Stimulated activated naive CD4-positive, alpha-beta T cell treated with Interleukin-2 at 50 U/mL for 16 hours (primary cell): Measurements from ENCODE around the gene ZNF512B.
"Not testable (repeated sequence)": the region's sequence is repeated elsewhere in the genome, so short reads cannot be mapped to it uniquely, and the experiment has no call there.

Experiments
- DNase-seq: peaks from one replicate; lab custom pipeline; 2025; lab: John Stamatoyannopoulos, UW

ZNF512B gene

GRCh38 chr20:63962426-63963347 is 7.0 kb downstream of the ZNF512B start:
- no peak for DNase-seq

DNA sequence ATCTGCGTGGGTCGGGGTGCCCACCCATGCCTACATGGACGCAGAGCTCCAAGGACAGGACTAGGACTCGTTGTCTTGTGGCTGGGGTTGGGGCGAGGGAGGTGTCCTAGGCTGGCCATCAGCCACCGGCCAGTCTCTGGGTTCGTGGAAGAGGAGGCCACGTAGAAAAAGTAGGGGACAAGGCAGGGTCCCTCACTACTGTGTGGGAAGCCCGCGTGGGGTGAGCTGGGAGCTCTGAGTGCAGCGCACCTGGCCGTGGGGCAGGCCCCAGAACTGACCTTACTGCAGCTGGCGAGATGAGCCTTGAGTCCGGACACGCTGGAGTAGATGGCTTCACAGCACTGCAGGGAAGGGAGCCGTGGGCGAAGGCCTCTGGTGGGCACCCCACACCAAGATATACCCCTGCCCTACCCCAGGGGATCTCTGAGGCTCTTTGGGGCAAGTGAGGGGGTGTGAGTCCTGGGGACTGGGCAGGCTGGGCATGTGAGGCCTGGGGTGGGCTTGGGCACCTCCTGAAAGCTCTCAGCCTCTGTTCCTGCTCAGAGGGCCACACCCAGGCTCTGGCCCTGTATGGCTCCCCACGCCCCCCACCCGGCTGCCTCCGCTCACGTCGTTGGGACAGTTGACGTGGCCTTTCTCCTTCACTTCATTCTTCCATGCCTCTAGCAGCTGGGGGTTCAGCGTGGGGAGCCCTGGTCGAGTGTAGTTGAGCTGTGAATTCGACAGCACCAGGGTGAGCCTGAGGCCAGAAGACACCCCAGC is 7.9 kb downstream of the ZNF512B start:
- no peak for DNase-seq

GRCh38 chr20:63960654-63961621 is 8.8 kb downstream of the ZNF512B start:
- DNase-seq, result not testable (repeated sequence)

- no peak for DNase-seq
These were observed 10.0 kb downstream of the ZNF512B start for GRCh38 chr20:63959699-63960075.

GRCh38 chr20:63958964-63959698 is 10.6 kb downstream of the ZNF512B start:
- no peak for DNase-seq

GRCh38 chr20:63958471-63958870 is 11.3 kb downstream of the ZNF512B start:
- no peak for DNase-seq

DNA sequence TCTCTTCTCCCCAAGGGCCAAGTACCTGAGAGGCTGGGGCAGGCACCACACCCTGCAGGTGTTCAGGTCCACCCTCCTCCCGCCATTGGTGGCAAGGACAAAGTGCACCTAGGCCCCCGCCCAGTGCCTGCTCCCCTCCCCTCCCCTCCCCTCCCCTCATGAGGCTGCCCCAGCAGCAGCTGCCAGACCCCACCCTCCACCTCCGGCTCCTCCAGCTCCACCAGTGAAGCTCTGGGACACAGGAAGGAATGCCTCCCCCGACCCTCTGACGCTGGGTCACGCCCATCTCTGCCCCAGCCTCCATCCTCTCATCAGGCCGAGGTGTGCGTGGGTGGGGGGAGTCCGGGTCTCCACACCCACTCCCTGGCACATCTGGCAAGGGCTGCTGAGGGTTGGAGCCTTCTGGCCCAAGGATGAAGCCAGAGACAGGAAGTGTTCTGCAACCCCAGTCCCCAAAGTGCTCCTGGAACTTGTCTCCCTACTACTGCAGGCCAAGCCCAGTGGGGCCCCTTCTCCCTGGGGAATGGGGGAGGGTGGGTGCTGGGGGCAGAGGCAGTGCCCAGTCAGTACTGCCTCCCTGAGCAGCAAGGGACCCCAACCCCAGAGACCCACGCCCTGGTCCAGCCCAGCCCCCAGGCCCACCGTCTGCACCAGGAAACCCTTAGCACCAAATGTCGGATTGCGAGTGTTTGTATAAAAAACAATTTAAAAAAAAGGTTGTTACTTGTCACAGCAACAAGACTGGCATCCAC is 11.9 kb downstream of the ZNF512B start:
- DNase-seq, result peak; percentile 27

DNA sequence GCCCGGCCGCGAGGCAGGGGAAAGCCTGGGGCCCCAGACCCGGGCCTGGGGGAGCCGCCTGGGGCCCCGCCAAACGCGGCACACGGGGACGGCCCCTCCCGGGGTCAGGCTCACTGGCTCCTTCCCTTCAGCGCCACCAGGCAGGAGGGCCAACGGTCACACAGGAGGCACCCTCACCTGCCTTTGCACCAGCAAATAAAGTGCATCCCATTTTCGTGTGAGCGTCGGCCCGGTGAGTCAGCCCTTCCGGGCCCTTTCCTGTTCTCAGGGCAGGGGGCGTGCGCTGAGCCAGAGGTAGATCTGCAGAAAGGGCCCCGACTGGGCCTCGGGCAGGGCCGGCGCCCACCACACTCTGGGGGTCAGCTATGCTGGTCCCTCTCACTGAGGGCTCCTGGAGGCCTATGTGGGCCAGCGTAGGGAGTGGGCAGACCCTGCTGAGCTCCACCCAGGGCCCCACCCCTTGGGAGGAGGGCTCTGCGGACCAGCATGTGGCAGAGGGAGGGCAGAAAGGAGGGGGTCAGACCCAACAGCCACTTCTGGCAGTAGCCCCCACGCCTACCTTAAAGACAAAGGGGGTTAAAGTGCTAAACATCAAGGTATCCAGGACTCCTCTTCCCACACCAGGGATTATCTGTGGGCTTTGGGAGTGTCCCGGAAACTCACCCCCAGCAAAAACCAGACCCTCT is 12.6 kb downstream of the ZNF512B start:
- peak; percentile 78 for DNase-seq

DNA sequence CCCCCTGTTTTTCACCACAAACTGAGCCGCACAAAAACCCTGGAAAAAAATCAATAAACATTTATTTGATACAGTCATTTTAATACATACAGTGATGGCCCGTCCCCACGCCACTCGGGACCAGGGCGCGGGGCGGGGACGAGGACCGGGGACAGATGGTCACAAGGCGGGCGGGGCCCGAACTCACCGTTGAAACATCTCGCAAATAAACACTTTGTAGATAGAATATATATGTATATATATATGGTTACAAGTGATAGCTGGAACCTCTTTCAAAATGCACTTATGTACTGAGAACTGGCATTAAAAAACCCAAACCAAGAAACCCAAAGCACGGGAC is 13.1 kb downstream of the ZNF512B start:
- DNase-seq, result no peak

DNA sequence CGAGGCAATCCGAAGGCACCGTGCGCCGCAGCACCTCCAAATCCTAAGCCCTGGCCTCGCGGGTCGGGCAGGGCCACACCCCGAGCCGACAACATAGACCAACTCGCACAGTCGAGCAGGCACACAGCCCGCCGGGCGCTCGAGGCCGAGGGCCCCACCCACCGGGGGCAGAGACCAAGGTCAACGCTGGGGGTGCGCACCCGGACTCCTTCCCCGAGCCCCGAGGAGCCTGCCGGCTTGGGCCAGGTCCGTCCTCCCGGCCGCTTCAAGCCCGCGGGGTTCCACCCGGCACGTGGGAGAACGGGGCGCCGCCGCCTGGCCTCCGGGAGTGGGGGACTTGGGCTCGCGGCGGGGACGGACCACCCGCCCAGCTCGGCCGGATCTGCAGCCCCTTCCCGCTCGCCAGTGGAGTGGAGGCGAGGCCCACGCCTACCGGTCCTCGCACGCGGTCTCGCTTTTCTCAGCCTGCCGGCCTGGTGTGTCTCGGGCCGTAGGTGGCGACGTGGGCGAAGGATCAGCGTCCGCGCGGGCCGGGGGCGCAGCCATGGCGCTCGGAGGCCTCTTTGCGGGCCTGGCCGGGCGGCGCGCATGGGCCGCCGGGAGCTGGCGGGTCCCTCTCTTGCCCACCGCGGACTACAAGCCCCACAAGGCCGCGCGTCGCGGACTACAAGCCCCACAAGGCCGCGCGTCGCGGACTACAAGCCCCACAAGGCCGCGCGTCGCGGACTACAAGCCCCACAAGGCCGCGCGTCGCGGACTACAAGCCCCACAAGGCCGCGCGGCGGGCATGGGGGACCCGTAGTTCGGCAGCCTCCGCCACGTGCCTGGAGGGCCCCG is 13.7 kb downstream of the ZNF512B start, which contains the start of gene UCKL1:
Gene UCKL1 (minus strand): TSS at position 590 of the 837 bp plus-strand sequence. CDS start 44 bp downstream, at position 546.
- DNase-seq, result peak; percentile 87

DNA sequence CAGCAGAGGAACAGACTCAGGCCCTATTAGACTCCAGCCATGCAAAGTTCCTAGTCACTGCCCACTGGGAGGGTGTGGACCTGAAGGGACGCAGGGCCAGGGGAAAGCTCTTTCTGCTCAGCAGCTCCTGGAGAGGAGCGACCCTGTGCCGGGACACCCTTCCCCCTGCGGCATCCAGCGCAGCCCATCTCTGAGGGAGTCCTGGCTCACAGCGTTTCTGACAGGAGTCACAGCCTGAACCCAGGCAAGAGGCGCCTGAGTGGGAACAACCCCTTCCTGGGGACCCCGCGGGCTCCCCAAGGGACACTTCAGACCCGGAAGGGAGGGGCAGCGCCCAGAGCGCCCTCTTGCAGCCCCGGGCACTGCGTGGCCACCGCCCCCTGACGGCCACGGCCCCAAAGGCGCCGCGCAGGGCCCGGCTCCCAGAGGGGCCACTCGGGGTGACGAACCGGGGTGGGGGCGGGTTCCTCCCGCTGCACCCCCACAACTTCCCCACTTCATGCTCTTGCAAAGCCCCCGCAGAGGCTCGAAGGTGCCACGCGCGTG is 14.4 kb downstream of the ZNF512B start:
- no peak for DNase-seq

DNA sequence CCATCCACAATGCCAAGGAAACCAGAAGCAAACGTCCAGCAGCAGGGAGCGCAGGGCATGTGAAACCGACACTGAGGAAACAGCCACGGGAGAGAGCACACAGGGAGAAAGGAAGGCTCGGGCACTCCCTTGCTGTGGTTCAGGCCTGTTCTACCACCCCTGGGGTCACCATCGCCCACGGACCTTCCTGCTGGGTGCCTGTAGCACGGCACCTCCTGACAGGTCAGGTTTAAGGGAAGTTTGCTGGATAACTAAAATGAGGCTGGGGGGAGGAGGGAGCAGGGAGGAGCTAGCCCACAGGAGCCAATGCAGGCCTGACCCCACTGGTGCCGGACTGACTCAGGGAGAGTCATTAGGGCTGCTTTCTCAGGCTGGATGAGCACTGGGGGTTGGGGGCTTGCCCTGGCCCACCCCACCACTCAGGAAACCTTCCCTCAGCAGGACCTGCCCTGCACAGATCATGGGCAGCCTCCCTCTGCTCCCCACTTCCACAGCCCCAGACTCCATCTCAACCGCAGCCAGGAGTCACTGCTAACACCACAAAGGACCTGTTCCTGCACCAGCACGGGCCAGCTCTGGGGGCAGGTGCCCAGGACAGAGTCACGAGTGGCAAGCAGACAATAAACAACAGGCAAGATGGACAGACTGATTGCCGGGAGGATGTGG is 15.8 kb downstream of the ZNF512B start:
- DNase-seq, result no peak

DNA sequence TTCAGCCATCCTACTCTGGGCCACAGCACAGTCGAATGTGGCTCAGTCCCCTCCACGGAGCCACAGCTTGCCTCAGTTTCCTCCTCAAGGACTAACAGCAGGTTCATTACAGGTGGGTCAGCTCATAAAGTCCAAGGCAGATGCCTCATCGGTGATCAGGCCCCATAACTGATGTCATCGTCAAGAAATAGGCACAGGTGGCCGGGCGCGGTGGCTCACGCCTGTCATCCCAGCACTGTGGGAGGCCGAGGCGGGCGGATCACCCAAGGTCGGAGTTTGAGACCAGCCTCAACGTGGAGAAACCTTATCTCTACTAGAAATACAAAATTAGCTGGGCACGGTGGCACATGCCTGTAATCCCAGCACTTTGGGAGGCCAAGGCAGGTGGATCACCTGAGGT is 17.0 kb downstream of the ZNF512B start:
- no peak for DNase-seq

DNA sequence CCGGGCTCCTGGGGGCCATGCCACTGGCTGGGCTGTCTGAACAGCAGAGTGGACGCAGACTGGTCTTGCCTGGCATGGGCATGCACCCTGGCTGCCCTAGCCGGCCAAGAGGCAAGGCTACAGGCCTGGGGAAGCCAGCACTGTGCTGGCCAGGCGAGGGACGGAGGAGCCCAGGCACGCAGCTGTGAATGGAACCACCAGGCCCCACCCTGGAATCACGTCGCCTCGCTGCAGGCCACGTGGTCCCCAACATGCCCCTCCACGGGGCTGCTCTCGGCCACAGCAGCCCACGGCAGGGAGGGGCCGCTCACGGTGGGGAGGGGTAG is 17.6 kb downstream of the ZNF512B start:
- no peak for DNase-seq

DNA sequence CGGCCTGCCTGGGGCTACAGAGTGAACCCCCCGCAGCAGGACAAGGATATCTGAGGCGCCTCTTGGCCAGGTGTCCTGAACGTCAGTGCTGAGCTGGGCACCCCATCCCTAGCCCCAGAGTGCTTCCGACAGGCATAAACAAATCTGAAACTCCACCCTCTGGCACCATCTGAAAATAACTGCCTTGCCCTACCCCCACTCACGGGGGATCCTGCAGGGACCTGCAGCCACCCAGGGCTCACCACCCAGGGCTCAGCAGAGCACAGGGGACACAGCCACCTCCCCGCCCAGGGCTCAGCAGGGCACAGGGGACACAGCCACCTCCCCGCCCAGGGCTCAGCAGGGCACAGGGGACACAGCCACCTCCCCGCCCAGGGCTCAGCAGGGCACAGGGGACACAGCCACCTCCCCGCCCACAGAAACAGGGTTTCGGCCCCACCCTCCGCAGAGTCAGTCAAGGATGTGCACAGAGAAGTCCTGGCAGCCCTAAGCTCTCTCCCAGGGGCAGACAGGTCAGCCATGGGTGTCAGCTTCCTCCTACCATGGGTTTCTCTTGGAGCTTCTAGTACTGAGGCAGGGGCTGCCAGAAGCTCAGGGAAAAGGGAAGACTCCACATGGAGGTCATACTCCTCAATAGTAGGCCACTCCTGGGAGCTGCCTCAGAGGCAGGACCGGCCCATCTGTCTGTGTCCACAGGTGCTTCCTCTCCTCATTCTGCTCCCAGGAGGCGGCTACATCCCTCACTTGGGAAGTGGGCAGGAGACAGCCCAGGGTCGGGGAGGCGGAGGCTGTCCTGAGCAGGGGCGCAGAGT is 18.1 kb downstream of the ZNF512B start:
- no peak for DNase-seq

DNA sequence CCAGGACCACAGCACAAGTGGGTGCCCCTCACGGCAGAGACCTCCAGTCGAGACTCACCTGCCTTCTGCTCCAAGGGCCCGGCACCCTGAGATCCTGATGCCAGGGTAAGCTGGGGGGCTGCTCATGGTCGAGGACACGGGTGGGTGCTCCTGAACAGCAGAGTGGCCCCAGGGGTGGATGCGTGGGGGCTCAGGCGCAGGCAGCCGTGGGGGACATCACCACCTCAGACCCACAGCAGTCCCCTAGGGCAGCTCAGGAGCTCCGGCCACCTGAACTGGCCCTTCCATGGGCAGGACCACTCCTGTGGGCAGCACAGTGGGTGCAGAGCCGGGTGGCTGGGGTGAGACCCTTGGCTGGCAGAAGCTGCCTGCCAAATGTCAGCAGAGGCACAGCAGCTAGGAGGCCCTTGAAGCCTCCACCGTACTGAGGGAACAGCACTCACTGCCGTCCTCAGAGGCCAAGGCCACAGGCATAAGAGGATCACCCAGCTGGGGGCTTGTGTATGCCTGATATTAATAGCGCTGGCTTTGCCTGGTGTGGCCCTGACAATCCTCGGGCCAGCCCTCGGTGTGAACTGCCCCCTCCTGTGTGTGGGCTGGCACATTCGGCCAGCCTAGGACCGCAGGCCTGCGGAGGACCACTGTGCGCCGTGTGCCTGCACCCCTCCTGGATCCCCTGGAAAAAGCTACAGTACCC is 18.9 kb downstream of the ZNF512B start:
- DNase-seq, result no peak
